HepG2 (cell line): ENCODE results near the gene CNPY4. TPM values are rescaled to one million over a fixed set of nuclear protein-coding genes. Genes with fewer than 3 reads are reported as not detected.
A peak's percentile ranks its signal among the peaks of the same experiment; 100 is the strongest.

Source experiments
- ADNP ChIP-seq: sonication (generic); formaldehyde crosslinking; IDR thresholded peaks from 2 replicates; pipeline ENCODE4 v1.4.0; 2020; ENCODE audit warnings: missing genetic modification reagents
- ESRRA ChIP-seq: sonication (generic); formaldehyde crosslinking; IDR thresholded peaks from 2 replicates; pipeline ENCODE4 v1.5.1; 2020; ENCODE audit warnings: mild to moderate bottlenecking, low read depth, missing genetic modification reagents
- HMGA1 ChIP-seq: sonication (generic); formaldehyde crosslinking; conservative IDR thresholded peaks from 2 replicates; pipeline ENCODE4 v1.4.0; 2020; ENCODE audit warnings: missing genetic modification reagents
- HNRNPUL1 ChIP-seq: fragments of 200-400 bp; formaldehyde crosslinking; IDR thresholded peaks from 2 replicates; pipeline ENCODE4 v1.6.1; 2017; ENCODE audit warnings: low read depth, mild to moderate bottlenecking, low read length, moderate library complexity
- KDM5B ChIP-seq: sonication (generic); formaldehyde crosslinking; IDR thresholded peaks from 2 replicates; pipeline ENCODE4 v1.4.0; 2020; ENCODE audit warnings: missing genetic modification reagents, mild to moderate bottlenecking, borderline replicate concordance
- NBN ChIP-seq: fragments of 450-650 bp; conservative IDR thresholded peaks from 2 replicates; pipeline ENCODE4 v1.6.1; 2017
- NCOA1 ChIP-seq: sonication (generic); formaldehyde crosslinking; IDR thresholded peaks from 2 replicates; pipeline ENCODE4 v1.9.0; 2021; ENCODE audit warnings: missing genetic modification reagents
- NFE2 ChIP-seq: sonication (generic); formaldehyde crosslinking; IDR thresholded peaks from 2 replicates; pipeline ENCODE4 v1.4.0; 2020; ENCODE audit warnings: missing genetic modification reagents
- NFE2L1 ChIP-seq: sonication (generic); formaldehyde crosslinking; IDR thresholded peaks from 2 replicates; pipeline ENCODE4 v1.4.0; 2020; ENCODE audit warnings: missing genetic modification reagents, mild to moderate bottlenecking, borderline replicate concordance
- PHF20 ChIP-seq: sonication (generic); formaldehyde crosslinking; IDR thresholded peaks from 2 replicates; pipeline ENCODE4 v1.5.0; 2020; ENCODE audit warnings: mild to moderate bottlenecking, missing genetic modification reagents
- RBAK ChIP-seq: sonication (generic); formaldehyde crosslinking; IDR thresholded peaks from 2 replicates; pipeline ENCODE4 v1.5.1; 2020; ENCODE audit warnings: mild to moderate bottlenecking, missing genetic modification reagents
- SMAD3 ChIP-seq: sonication (generic); formaldehyde crosslinking; IDR thresholded peaks from 2 replicates; pipeline ENCODE4 v1.4.0; 2020; ENCODE audit warnings: missing genetic modification reagents
- XRCC5 ChIP-seq: fragments of 200-400 bp; formaldehyde crosslinking; optimal IDR thresholded peaks from 2 replicates; pipeline ENCODE3; 2017; ENCODE audit warnings: mild to moderate bottlenecking, low read length
- ZKSCAN1 ChIP-seq: fragments of 150-350 bp; IDR thresholded peaks from 2 replicates; pipeline ENCODE4 v1.6.1; 2014; ENCODE audit warnings: low read length
- ZNF839 ChIP-seq: sonication (generic); formaldehyde crosslinking; IDR thresholded peaks from 2 replicates; pipeline ENCODE4 v1.4.0; 2020; ENCODE audit warnings: missing genetic modification reagents, mild to moderate bottlenecking, borderline replicate concordance
- ZNF878 ChIP-seq: sonication (generic); formaldehyde crosslinking; IDR thresholded peaks from 2 replicates; pipeline ENCODE4 v1.8.1; 2023; ENCODE audit warnings: mild to moderate bottlenecking, missing genetic modification reagents, moderate library complexity
- ZSCAN9 ChIP-seq: IDR thresholded peaks from 2 replicates; pipeline ENCODE4 v1.6.1; 2016; ENCODE audit warnings: borderline replicate concordance
- polyA plus RNA-seq, 8 experiments: library from polyadenylated mRNA; depleted of rRNA in 3 of 8; stranded (reverse) in 7 of 8; unstranded in 1 of 8; fragments of >200 nt; fragmentation: Illumina TruSeq in 4 of 8; extraction: Trizol in 4 of 8; gene quantifications; 2 replicates each; pipeline versions ENCODE4 v1.2.1 to v1.2.3, GENCODE V29; 2011 to 2016; ENCODE audit warnings: low read depth in 4 of 8, missing spikeins in 1 of 8, mixed read lengths in 1 of 8; ENCODE audit not compliant: insufficient read depth in 1 of 8
- total RNA-seq, 5 experiments: library from RNA; depleted of rRNA; stranded (reverse); fragments of >200 nt; fragmentation: Illumina TruSeq; extraction: Trizol; gene quantifications; 2 replicates each; pipeline ENCODE4 v1.2.3, GENCODE V29; 2016; ENCODE audit warnings: low read depth in 1 of 5
- TF ChIP-seq, protein P1 (sequence below): sonication (generic); formaldehyde crosslinking; IDR thresholded peaks from 2 replicates; pipeline ENCODE4 v1.4.0; 2020; ENCODE audit warnings: mild to moderate bottlenecking, missing genetic modification reagents
- TF ChIP-seq, protein P2 (sequence below): sonication (generic); formaldehyde crosslinking; IDR thresholded peaks from 2 replicates; pipeline ENCODE4 v1.5.0; 2020; ENCODE audit warnings: mild to moderate bottlenecking, missing genetic modification reagents
- TF ChIP-seq, protein P3 (sequence below): fragments of 450-650 bp; IDR thresholded peaks from 2 replicates; pipeline ENCODE4 v1.6.1; 2017; ENCODE audit warnings: mild to moderate bottlenecking
- TF ChIP-seq, protein P4 (sequence below): sonication (generic); formaldehyde crosslinking; IDR thresholded peaks from 2 replicates; pipeline ENCODE4 v1.8.1; 2023; ENCODE audit warnings: missing genetic modification reagents, inconsistent platforms, borderline replicate concordance
- TF ChIP-seq, protein P5 (sequence below): sonication (generic); formaldehyde crosslinking; IDR thresholded peaks from 2 replicates; pipeline ENCODE4 v1.5.0; 2020; ENCODE audit warnings: missing genetic modification reagents
- TF ChIP-seq, protein P6 (sequence below): sonication (generic); formaldehyde crosslinking; IDR thresholded peaks from 2 replicates; pipeline ENCODE4 v1.8.0; 2022; ENCODE audit warnings: mild to moderate bottlenecking, missing genetic modification reagents, moderate library complexity

The CNPY4 gene
- total and polyA plus RNA-seq, 2 of the 13 experiments (the other 11 are each of a cell fraction or from before 2014, with no cell fraction given): 6.2 to 12.7 TPM

DNA sequence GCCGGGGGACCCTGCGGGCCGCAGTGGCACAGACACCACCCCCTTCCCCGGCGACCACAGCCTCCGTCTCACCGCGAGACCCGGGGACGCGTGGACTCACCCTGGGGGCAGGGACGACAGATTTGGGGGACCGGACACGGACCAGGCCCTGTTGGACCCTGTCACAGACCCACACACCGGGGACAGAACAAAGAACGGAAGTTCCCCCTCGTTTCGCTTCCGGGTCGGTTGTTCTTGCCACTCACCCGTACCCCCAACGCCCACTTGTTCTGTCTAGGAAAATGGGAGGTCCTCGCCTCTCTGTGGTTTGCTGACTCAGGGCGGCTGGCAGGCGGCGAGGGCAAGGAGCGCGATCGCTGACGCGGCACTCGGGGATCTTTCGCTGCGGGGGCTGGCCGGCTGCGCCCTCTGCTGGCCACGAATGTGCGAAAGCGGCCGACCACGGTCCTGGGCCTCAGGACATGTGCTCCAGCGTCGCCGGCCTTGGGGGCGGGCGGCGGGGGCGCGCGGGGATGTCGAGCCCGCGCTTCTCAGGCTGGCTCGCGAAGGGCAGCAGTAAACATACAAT lies 37.8 kb upstream of the CNPY4 start, which contains the start of gene ZNF3 (continued):
- peak; percentile 96 for TF ChIP-seq XRCC5
- peak; percentile 40; the same call in 1 of the 2 replicates for TF ChIP-seq ZKSCAN1
- peak; percentile 53; the same call in 1 of the 2 replicates for TF ChIP-seq ZNF839 (CRISPR knock-in tag)
- TF ChIP-seq HMGA1: no peak
- peak; percentile 87 for TF ChIP-seq SMAD3 (CRISPR knock-in tag)
- TF ChIP-seq ESRRA (CRISPR knock-in tag): peak; percentile 82
- TF ChIP-seq, protein P1, sequence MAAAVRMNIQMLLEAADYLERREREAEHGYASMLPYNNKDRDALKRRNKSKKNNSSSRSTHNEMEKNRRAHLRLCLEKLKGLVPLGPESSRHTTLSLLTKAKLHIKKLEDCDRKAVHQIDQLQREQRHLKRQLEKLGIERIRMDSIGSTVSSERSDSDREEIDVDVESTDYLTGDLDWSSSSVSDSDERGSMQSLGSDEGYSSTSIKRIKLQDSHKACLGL (CRISPR knock-in tag): peak; percentile 94
- TF ChIP-seq PHF20: peak; percentile 91
- TF ChIP-seq, protein P2, sequence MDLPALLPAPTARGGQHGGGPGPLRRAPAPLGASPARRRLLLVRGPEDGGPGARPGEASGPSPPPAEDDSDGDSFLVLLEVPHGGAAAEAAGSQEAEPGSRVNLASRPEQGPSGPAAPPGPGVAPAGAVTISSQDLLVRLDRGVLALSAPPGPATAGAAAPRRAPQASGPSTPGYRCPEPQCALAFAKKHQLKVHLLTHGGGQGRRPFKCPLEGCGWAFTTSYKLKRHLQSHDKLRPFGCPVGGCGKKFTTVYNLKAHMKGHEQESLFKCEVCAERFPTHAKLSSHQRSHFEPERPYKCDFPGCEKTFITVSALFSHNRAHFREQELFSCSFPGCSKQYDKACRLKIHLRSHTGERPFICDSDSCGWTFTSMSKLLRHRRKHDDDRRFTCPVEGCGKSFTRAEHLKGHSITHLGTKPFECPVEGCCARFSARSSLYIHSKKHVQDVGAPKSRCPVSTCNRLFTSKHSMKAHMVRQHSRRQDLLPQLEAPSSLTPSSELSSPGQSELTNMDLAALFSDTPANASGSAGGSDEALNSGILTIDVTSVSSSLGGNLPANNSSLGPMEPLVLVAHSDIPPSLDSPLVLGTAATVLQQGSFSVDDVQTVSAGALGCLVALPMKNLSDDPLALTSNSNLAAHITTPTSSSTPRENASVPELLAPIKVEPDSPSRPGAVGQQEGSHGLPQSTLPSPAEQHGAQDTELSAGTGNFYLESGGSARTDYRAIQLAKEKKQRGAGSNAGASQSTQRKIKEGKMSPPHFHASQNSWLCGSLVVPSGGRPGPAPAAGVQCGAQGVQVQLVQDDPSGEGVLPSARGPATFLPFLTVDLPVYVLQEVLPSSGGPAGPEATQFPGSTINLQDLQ (CRISPR knock-in tag): peak; percentile 87; the same call in 1 of the 2 replicates
- TF ChIP-seq NFE2: peak; percentile 87
- TF ChIP-seq, protein P3, sequence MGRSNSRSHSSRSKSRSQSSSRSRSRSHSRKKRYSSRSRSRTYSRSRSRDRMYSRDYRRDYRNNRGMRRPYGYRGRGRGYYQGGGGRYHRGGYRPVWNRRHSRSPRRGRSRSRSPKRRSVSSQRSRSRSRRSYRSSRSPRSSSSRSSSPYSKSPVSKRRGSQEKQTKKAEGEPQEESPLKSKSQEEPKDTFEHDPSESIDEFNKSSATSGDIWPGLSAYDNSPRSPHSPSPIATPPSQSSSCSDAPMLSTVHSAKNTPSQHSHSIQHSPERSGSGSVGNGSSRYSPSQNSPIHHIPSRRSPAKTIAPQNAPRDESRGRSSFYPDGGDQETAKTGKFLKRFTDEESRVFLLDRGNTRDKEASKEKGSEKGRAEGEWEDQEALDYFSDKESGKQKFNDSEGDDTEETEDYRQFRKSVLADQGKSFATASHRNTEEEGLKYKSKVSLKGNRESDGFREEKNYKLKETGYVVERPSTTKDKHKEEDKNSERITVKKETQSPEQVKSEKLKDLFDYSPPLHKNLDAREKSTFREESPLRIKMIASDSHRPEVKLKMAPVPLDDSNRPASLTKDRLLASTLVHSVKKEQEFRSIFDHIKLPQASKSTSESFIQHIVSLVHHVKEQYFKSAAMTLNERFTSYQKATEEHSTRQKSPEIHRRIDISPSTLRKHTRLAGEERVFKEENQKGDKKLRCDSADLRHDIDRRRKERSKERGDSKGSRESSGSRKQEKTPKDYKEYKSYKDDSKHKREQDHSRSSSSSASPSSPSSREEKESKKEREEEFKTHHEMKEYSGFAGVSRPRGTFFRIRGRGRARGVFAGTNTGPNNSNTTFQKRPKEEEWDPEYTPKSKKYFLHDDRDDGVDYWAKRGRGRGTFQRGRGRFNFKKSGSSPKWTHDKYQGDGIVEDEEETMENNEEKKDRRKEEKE: no peak
- TF ChIP-seq ZSCAN9 (CRISPR knock-in tag): peak; percentile 92
- TF ChIP-seq, protein P4, sequence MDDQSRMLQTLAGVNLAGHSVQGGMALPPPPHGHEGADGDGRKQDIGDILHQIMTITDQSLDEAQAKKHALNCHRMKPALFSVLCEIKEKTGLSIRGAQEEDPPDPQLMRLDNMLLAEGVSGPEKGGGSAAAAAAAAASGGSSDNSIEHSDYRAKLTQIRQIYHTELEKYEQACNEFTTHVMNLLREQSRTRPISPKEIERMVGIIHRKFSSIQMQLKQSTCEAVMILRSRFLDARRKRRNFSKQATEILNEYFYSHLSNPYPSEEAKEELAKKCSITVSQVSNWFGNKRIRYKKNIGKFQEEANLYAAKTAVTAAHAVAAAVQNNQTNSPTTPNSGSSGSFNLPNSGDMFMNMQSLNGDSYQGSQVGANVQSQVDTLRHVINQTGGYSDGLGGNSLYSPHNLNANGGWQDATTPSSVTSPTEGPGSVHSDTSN: peak; percentile 54; the same call in 1 of the 2 replicates
- no peak for TF ChIP-seq HNRNPUL1
- TF ChIP-seq NFE2L1 (CRISPR knock-in tag): peak; percentile 49; the same call in 1 of the 2 replicates
- TF ChIP-seq, protein P5, sequence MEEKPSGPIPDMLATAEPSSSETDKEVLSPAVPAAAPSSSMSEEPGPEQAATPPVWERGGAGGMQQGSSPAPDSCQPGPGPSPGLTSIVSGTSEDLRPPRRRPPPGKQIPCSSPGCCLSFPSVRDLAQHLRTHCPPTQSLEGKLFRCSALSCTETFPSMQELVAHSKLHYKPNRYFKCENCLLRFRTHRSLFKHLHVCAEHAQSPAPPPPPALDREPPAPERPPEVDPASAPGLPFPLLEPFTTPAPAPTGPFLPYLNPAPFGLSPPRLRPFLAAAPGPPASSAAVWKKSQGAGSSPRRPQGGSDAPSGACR (CRISPR knock-in tag): peak; percentile 92
- TF ChIP-seq, protein P6, sequence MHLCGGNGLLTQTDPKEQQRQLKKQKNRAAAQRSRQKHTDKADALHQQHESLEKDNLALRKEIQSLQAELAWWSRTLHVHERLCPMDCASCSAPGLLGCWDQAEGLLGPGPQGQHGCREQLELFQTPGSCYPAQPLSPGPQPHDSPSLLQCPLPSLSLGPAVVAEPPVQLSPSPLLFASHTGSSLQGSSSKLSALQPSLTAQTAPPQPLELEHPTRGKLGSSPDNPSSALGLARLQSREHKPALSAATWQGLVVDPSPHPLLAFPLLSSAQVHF (CRISPR knock-in tag): peak; percentile 84; the same call in 1 of the 2 replicates
- TF ChIP-seq KDM5B (CRISPR knock-in tag): peak; percentile 92
- TF ChIP-seq NBN: no peak
- TF ChIP-seq ZNF878 (CRISPR knock-in tag): peak; percentile 98
- TF ChIP-seq RBAK (CRISPR knock-in tag): no peak
- peak; percentile 85 for TF ChIP-seq NCOA1 (CRISPR knock-in tag)
- no peak for TF ChIP-seq ADNP
